Endodermal cell (in vitro differentiated cells): ENCODE results near the gene CNGA3. TPM values are rescaled to one million over a fixed set of nuclear protein-coding genes. Genes with fewer than 3 reads are reported as not detected.

Experiments
- DNase-seq: peaks from one replicate; pipeline ENCODE4 v3.0.0-alpha.2; 2017
- H3K27ac ChIP-seq: 2 replicates; pipeline ENCODE4 v1.5.1; 2013; ENCODE audit warnings: mild to moderate bottlenecking, low read depth, low read length, moderate library complexity
- H3K27me3 ChIP-seq: 2 replicates; pipeline ENCODE4 v1.6.1; 2013; ENCODE audit warnings: mild to moderate bottlenecking, low read length, moderate library complexity; ENCODE audit not compliant: insufficient read depth, control insufficient read depth, poor library complexity, severe bottlenecking
- H3K36me3 ChIP-seq: 2 replicates; pipeline ENCODE4 v1.7.0; 2013; ENCODE audit warnings: mild to moderate bottlenecking, low read length, moderate library complexity; ENCODE audit not compliant: control insufficient read depth, insufficient read depth
- H3K4me1 ChIP-seq: one replicate; pipeline ENCODE4 v1.7.0; 2013; ENCODE audit warnings: low read length; ENCODE audit not compliant: control insufficient read depth, insufficient read depth
- H3K4me3 ChIP-seq: 2 replicates; pipeline ENCODE4 v1.5.1; 2013; ENCODE audit warnings: mild to moderate bottlenecking, low read length, moderate library complexity
- H3K9ac ChIP-seq: 2 replicates; pipeline ENCODE4 v1.6.1; 2013; ENCODE audit warnings: mild to moderate bottlenecking, low read length, moderate library complexity; ENCODE audit not compliant: poor library complexity, severe bottlenecking; ENCODE audit errors: extremely low read depth
- H3K9me3 ChIP-seq: 2 replicates; pipeline ENCODE4 v1.6.1; 2013; ENCODE audit warnings: mild to moderate bottlenecking, low read length, moderate library complexity; ENCODE audit not compliant: control insufficient read depth
- H3K27ac Mint-ChIP-seq: 2 replicates; pipeline ENCODE4 v1.8.0; 2020; ENCODE audit warnings: mixed read lengths
- H3K27me3 Mint-ChIP-seq: 2 replicates; pipeline ENCODE4 v1.8.0; 2021; ENCODE audit warnings: mild to moderate bottlenecking, mixed read lengths; ENCODE audit not compliant: insufficient read depth
- H3K36me3 Mint-ChIP-seq: 2 replicates; pipeline ENCODE4 v1.8.0; 2020; ENCODE audit warnings: low read depth, mixed read lengths
- H3K4me1 Mint-ChIP-seq: 2 replicates; pipeline ENCODE4 v1.8.0; 2020; ENCODE audit warnings: mixed read lengths
- H3K4me3 Mint-ChIP-seq: 2 replicates; pipeline ENCODE4 v1.8.0; 2020; ENCODE audit warnings: mild to moderate bottlenecking, moderate library complexity, mixed read lengths
- H3K9me3 Mint-ChIP-seq: 2 replicates; pipeline ENCODE4 v1.8.0; 2020; ENCODE audit warnings: mild to moderate bottlenecking, mixed read lengths
- CTCF ChIP-seq: fragments of 200-600 bp; sonication (generic); conservative IDR thresholded peaks from 2 replicates; pipeline ENCODE4 v1.5.0; 2021; ENCODE audit warnings: antibody characterized with exemption, mild to moderate bottlenecking
- WGBS, 2 experiments: methylation state at CpG; one replicate each; pipeline versions ENCODE4 v1.1.5 to v1.1.7; 2013; ENCODE audit warnings: missing lambda C conversion rate in 2 of 2, mixed read lengths in 1 of 2; ENCODE audit not compliant: insufficient coverage in 1 of 2, insufficient read length in 1 of 2; 5-methylcytosine and 5-hydroxymethylcytosine counted together
- total RNA-seq, 2 donors: library from RNA; stranded (reverse); fragmentation: NEBNext Ultra II Directional in 1 of 2; extraction: Animal tissue kit (Norgen Biotek cat#: 25700) in 1 of 2; gene quantifications; 2 replicates in 1 of 2; 3 replicates in 1 of 2; pipeline ENCODE4 v1.2.1, GENCODE V29; 2021

Gene CNGA3
- total RNA-seq, 2 donors from 2014 or later: 0.33 TPM; not detected in 1

- Histone ChIP-seq H3K4me3 (no peak overlapping the region), H3K36me3 (no peaks in the 10 kb centered on the region), H3K4me1 (no peaks in the 10 kb centered on the region), H3K9ac (no peak overlapping the region), H3K27ac (no peak overlapping the region), H3K9me3 (peaks cover 31% of the 10 kb centered on the region), H3K27me3 (no peaks in the 10 kb centered on the region)
- peaks cover 8% of the 10 kb centered on the region for H3K27me3 Mint-ChIP-seq
- no peak overlapping the region for H3K27ac Mint-ChIP-seq
- 99 to 100% methylated on average over 4 of the region's 4 CpGs for WGBS, 2 experiments
- H3K9me3 Mint-ChIP-seq: peaks cover 32% of the 10 kb centered on the region
- peaks cover 6% of the 10 kb centered on the region for H3K36me3 Mint-ChIP-seq
- no peak overlapping the region for H3K4me3 Mint-ChIP-seq
- TF ChIP-seq CTCF: no peak
- no peak for DNase-seq
- H3K4me1 Mint-ChIP-seq: no peaks in the 10 kb centered on the region
Observed at GRCh38 chr2:98327776-98328175, 18.5 kb upstream of the CNGA3 start.

- Histone ChIP-seq H3K36me3 (no peaks in the 10 kb centered on the region), H3K4me3 (no peak overlapping the region), H3K9ac (no peak overlapping the region), H3K9me3 (peaks cover 16% of the 10 kb centered on the region), H3K4me1 (no peaks in the 10 kb centered on the region), H3K27me3 (no peaks in the 10 kb centered on the region), H3K27ac (no peak overlapping the region)
- H3K27ac Mint-ChIP-seq: no peak overlapping the region
- H3K4me1 Mint-ChIP-seq: peaks cover 10% of the 10 kb centered on the region
- H3K4me3 Mint-ChIP-seq: no peak overlapping the region
- 85 to 94% methylated on average over 2 to 4 of the region's 4 CpGs for WGBS, 2 experiments
- H3K36me3 Mint-ChIP-seq: no peaks in the 10 kb centered on the region
- TF ChIP-seq CTCF: no peak
- peaks cover 17% of the 10 kb centered on the region for H3K9me3 Mint-ChIP-seq
- H3K27me3 Mint-ChIP-seq: peaks cover 8% of the 10 kb centered on the region
- no peak for DNase-seq
Observed at GRCh38 chr2:98329549-98329948, 16.7 kb upstream of the CNGA3 start.

GRCh38 chr2:98332989-98333388 lies 13.3 kb upstream of the CNGA3 start:
- no peak for TF ChIP-seq CTCF
- Histone ChIP-seq H3K27me3 (no peaks in the 10 kb centered on the region), H3K4me3 (no peak overlapping the region), H3K9me3 (peaks cover 17% of the 10 kb centered on the region), H3K4me1 (no peaks in the 10 kb centered on the region), H3K9ac (no peak overlapping the region), H3K36me3 (no peaks in the 10 kb centered on the region), H3K27ac (peak overlapping the region; percentile 59)
- H3K4me3 Mint-ChIP-seq: no peak overlapping the region
- no peak for DNase-seq
- peaks cover 22% of the 10 kb centered on the region for H3K4me1 Mint-ChIP-seq
- peaks cover 8% of the 10 kb centered on the region for H3K27me3 Mint-ChIP-seq
- no peak overlapping the region for H3K27ac Mint-ChIP-seq
- no peaks in the 10 kb centered on the region for H3K36me3 Mint-ChIP-seq
- WGBS, 2 experiments: 85 to 88% methylated on average over 1 to 4 of the region's 5 CpGs
- H3K9me3 Mint-ChIP-seq: peaks cover 10% of the 10 kb centered on the region
